Measurements from ENCODE around the gene BHLHA9.

GRCh38 chr17:1229900-1230501 is 40.2 kb upstream of the BHLHA9 start:
- TF ChIP-seq POLR2AphosphoS5 (IDR thresholded peaks at IDR 0.05) (no peak), CTCF (IDR thresholded peaks at IDR 0.05) (no peak)

Measured in suprapubic skin (tissue), 3 donors.